Activated naive CD8-positive, alpha-beta T cell treated with anti-CD3 and anti-CD28 coated beads for 36 hours (primary cell): Measurements from ENCODE around the gene PID1. TPM values are rescaled to one million over a fixed set of nuclear protein-coding genes. Genes with fewer than 3 reads are reported as not detected.

ENCODE experiments used
- DNase-seq: peaks from one replicate; pipeline ENCODE4 v3.0.0; 2021
- H3K27ac Mint-ChIP-seq: one replicate; pipeline ENCODE4 v1.8.0; 2022; ENCODE audit warnings: mild to moderate bottlenecking, moderate library complexity, mixed read lengths
- H3K27me3 Mint-ChIP-seq: one replicate; pipeline ENCODE4 v1.8.0; 2022; ENCODE audit warnings: mild to moderate bottlenecking, mixed read lengths
- H3K36me3 Mint-ChIP-seq: one replicate; pipeline ENCODE4 v1.8.0; 2021; ENCODE audit warnings: mild to moderate bottlenecking, mixed read lengths
- H3K4me1 Mint-ChIP-seq: one replicate; pipeline ENCODE4 v1.8.0; 2021; ENCODE audit warnings: mixed read lengths
- H3K4me3 Mint-ChIP-seq: one replicate; pipeline ENCODE4 v1.8.0; 2022; ENCODE audit warnings: mild to moderate bottlenecking, moderate library complexity, mixed read lengths
- H3K9me3 Mint-ChIP-seq: one replicate; pipeline ENCODE4 v1.8.0; 2022; ENCODE audit warnings: mixed read lengths
- total RNA-seq, 2 experiments: library from RNA; stranded (reverse); gene quantifications; one replicate each; pipeline ENCODE4 v1.2.3, GENCODE V29; 2021

Gene PID1, protein sequence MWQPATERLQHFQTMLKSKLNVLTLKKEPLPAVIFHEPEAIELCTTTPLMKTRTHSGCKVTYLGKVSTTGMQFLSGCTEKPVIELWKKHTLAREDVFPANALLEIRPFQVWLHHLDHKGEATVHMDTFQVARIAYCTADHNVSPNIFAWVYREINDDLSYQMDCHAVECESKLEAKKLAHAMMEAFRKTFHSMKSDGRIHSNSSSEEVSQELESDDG
- not detected for total RNA-seq

DNA sequence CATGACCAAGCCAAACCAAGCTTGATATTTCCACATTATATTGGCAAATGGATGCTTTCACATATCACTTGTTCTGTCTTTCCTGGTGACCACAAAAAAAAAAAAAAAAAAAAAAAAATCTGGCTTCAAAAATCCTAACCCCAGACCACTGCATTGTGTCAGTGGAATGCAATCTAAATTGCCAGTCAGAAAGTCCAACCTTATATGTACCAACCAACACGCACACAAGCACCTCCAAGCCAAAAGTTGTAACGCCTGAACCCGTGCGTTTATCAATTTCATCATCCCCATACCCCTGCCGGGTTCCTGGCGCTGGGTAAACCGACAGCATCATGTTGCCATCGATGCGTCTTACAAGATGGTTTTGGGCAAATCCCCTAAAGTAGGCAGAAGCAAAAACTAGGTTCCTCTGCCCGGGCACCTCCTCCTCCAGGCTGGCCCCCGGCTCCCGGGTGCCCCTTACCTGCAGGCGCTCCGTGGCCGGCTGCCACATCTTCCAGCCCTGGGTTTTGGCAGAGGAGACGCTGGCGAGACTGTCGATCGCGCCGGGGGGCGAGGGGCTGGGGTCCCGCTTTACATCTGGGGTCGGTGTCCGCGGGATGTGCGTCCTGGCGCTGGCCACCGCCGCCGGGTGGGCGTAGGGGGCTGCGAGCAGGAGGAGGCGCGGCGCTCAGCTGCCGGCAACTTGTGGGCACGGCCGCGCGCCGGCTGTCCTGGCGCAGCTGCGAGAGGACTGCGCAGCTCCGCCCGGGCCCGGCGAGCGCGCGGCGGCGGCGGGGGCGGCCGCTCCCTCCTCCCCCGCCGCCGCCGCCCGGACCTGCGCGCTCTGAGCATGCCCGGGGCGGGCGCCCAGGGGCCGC, at the start of gene PID1:
Gene PID1, minus strand, starts transcription at position 737 of the 860 bp plus-strand sequence. Its CDS starts 244 bp downstream, at position 493.
- no peaks in the 10 kb centered on the region for H3K36me3 Mint-ChIP-seq
- H3K27ac Mint-ChIP-seq: no peak within 1 kb of the TSS
- H3K4me1 Mint-ChIP-seq: no peaks in the 10 kb centered on the region
- H3K27me3 Mint-ChIP-seq: peaks cover 43% of the 10 kb centered on the region
- no peak within 1 kb of the TSS for H3K4me3 Mint-ChIP-seq
- no peak for DNase-seq
- no peaks in the 10 kb centered on the region for H3K9me3 Mint-ChIP-seq

DNA sequence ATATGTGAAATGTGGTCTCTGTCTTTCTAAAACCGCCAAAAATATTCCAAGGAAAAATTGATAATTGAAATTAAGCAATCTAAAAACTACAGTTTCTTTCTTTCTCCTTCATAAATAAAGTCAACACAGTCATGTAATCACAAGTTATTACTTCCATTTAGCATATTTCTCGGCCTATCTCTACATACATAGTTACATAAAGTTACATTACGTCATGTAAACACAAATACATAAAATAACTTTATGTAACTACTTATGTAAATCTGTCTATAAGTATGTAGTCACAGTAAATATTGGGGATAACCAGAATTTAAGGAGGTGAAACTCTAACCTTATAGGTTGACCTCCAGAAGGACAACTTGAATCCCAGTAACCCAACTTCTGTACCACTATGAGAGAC, 48.5 kb upstream of the PID1 start:
- no peak overlapping the region for H3K4me3 Mint-ChIP-seq

DNA sequence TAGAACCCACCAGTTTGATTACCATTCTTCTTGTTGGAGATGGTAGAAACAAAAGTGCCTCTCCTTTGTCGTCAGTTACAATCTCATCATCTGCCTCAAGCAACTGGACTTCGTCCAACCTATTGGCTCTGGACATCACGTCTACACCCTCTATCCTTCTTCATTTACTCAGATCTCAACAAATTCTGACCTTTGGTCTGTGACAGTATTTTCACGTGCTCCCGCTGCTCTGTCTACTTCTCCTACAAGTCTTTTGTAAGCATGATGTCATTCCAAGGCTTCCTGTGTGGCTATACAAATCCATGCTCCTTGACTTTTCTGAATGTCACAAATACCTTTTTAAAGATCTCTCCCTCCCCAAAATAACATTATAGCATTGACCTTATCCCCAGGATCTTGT, 43.0 kb upstream of the PID1 start:
- Mint-ChIP-seq H3K4me1 (no peaks in the 10 kb centered on the region), H3K27me3 (no peaks in the 10 kb centered on the region), H3K9me3 (no peaks in the 10 kb centered on the region), H3K36me3 (no peaks in the 10 kb centered on the region), H3K27ac (no peak overlapping the region), H3K4me3 (no peak overlapping the region)
- DNase-seq: no peak

More for the DNA sequence above, 48.5 kb upstream of the PID1 start:
- H3K27me3 Mint-ChIP-seq: peaks cover 6% of the 10 kb centered on the region
- H3K36me3 Mint-ChIP-seq: peaks cover 2% of the 10 kb centered on the region
- no peak for DNase-seq
- H3K4me1 Mint-ChIP-seq: no peaks in the 10 kb centered on the region
- no peak overlapping the region for H3K27ac Mint-ChIP-seq
- H3K9me3 Mint-ChIP-seq: peaks cover 5% of the 10 kb centered on the region

DNA sequence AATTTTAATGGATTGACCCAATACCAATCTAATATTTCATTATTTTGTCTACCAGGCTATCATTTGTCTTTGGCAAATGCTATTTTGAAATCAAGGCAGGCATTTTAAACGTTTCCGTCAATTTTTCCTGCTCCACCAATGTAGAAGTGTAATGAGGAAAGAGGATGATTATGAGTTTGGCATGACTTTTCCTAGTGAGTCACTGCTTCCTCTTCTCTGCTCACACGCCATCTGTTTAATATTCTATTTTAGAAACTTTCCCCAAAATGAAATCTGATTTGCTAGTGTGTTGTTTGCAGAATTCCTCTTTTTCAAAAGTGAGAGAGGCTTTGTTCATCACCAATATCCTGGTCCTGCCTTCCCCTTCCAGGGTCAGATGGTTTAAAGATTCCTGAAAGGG, 42.5 kb upstream of the PID1 start:
- Mint-ChIP-seq H3K9me3 (no peaks in the 10 kb centered on the region), H3K27me3 (no peaks in the 10 kb centered on the region), H3K4me3 (no peak overlapping the region), H3K4me1 (no peaks in the 10 kb centered on the region), H3K27ac (no peak overlapping the region), H3K36me3 (no peaks in the 10 kb centered on the region)
- DNase-seq: no peak

DNA sequence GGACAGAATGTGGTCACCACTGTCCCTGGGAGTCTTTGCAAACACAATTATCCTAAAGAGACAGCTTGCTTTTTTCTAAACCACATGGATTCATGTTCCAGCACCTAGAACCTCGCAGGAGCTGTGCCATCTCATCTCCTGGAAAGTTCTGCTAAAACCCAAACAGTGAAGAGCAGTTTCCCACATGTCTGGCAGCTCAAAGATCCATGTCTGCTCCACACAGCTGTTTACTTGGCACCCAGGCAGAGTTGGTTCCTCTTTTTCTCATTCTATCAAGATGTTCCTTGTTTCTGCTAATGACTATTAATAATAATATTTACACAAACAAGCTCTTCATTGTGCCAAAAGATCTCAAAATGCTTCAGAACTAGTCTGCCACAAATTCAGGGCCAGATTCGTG, 30.1 kb upstream of the PID1 start:
- Mint-ChIP-seq H3K27ac (no peak overlapping the region), H3K4me3 (no peak overlapping the region), H3K36me3 (no peaks in the 10 kb centered on the region), H3K9me3 (no peaks in the 10 kb centered on the region), H3K4me1 (no peaks in the 10 kb centered on the region), H3K27me3 (peaks cover 3% of the 10 kb centered on the region)
- no peak for DNase-seq

DNA sequence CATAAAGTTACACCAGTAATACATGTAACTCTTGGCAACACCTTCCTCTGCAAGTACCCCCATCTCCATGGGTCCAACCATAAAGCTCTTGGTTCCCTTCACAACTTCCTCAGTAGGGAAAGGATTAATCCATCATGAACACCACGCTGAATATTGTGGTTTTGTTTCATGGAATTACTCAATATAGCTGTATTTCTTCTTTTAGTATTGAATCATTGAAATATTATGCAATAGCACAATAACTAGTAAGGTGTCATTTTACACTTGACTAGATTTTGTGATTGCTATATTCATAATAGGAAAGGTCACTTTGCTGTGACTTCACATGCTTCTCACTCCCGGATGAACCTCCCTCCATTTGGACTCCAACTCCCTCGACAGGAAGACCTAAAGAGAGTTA, 29.7 kb upstream of the PID1 start:
- H3K27me3 Mint-ChIP-seq: peaks cover 3% of the 10 kb centered on the region
- no peaks in the 10 kb centered on the region for H3K9me3 Mint-ChIP-seq
- H3K36me3 Mint-ChIP-seq: no peaks in the 10 kb centered on the region
- H3K4me3 Mint-ChIP-seq: no peak overlapping the region
- no peak overlapping the region for H3K27ac Mint-ChIP-seq
- DNase-seq: no peak
- H3K4me1 Mint-ChIP-seq: no peaks in the 10 kb centered on the region

DNA sequence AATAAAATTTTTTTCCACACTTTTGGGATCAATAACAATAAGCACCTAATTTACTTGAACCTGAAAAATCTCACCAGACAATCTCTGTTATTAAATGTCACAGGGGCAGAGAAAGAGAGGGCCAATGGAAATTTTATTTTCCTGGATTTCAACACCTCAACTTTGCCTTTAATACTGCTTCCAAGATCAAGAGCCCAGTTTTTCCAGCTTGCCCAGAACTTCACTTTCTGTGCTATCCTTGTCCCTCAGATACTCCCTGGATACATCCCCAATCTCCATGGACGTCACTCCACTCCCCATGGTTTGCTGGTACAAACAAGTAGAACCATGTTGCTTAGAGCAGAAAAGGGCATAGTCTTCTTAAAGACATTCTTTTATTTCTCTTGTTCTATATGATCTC, 29.3 kb upstream of the PID1 start:
- Mint-ChIP-seq H3K27me3 (peaks cover 3% of the 10 kb centered on the region), H3K9me3 (no peaks in the 10 kb centered on the region), H3K4me1 (no peaks in the 10 kb centered on the region), H3K36me3 (no peaks in the 10 kb centered on the region), H3K4me3 (no peak overlapping the region), H3K27ac (no peak overlapping the region)
- DNase-seq: no peak

DNA sequence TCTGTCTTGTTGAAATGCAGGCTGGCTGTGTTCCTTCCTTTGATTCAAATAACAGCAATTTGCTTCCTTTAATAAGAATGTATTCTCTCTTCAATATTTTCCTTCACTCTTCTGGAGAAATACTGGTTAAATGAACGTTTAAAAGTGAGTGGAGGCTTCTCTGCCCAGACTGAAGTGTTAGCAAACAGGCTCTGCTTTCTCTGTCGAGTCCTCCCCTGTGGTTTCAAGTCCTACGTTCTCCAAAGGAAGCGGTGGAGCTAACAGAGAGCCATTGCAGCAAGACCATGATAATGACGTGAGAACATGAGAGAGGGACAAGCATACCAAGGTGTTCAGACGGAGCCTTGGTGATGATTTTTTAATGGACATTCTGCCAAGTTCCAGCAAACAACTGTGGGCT, 26.2 kb upstream of the PID1 start:
- Mint-ChIP-seq H3K27ac (no peak overlapping the region), H3K9me3 (no peaks in the 10 kb centered on the region), H3K27me3 (peaks cover 5% of the 10 kb centered on the region), H3K4me1 (no peaks in the 10 kb centered on the region), H3K36me3 (no peaks in the 10 kb centered on the region), H3K4me3 (no peak overlapping the region)
- no peak for DNase-seq

DNA sequence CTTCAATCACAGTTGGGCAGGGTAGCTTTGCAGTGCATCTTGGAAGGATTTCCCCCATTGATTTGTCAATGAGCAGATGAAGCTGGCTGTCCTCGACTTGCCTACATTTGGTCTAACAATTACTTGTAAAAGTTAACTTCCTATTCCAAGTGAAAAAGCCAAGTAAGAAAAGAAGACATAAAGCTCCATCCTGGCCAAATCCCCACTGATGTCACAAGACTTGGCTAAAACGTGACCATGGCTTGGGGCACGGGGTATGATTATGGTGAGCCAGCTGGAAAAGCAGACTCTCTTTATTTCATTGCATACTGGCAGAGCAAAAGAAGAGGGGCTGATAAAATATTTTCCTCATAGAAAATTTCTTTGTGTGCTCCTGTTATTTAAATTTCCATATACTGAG, 25.4 kb upstream of the PID1 start:
- Mint-ChIP-seq H3K4me3 (no peak overlapping the region), H3K27me3 (peaks cover 5% of the 10 kb centered on the region), H3K4me1 (no peaks in the 10 kb centered on the region), H3K36me3 (no peaks in the 10 kb centered on the region), H3K27ac (no peak overlapping the region), H3K9me3 (no peaks in the 10 kb centered on the region)
- no peak for DNase-seq

DNA sequence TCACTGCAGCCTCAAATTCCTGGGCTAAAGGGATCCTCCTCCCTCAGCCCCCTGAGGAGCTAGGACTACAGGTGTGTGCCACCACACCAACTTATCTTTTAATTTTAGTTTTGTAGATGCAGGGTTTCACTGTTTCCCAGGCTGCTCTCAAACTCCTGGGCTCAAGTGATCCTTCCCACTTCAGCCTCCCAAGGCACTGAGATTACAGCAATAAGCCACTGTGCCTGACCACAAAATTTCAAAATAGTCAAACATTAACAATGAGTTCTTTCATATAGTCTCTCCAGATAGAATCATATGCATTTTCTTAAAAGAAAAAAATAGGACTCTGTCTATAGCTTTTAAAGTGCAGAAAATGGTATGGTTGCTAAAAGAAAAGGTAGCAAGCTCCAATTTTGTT, 24.9 kb upstream of the PID1 start:
- Mint-ChIP-seq H3K27ac (no peak overlapping the region), H3K4me1 (no peaks in the 10 kb centered on the region), H3K4me3 (no peak overlapping the region), H3K27me3 (peaks cover 5% of the 10 kb centered on the region), H3K9me3 (no peaks in the 10 kb centered on the region), H3K36me3 (no peaks in the 10 kb centered on the region)
- DNase-seq: no peak

DNA sequence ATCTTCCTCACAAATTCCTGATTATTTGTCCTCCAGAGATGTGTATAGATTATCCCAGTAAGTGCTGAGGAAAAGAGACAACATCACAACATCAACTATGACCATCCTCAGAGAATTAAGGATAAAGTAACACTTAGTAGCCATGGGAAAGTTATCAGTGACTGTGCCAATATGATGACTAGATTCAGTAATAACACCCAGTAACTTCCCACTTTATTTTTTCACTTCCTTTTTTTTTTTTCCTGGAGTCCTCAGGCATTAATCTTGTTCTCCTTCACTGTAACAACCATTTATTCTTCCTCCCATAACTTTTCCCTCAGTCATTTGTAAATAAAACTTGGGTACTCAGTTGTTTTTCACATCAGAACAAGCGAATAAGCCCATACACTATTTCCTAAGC, 16.7 kb upstream of the PID1 start:
- H3K27ac Mint-ChIP-seq: no peak overlapping the region
- no peaks in the 10 kb centered on the region for H3K36me3 Mint-ChIP-seq
- peaks cover 3% of the 10 kb centered on the region for H3K9me3 Mint-ChIP-seq
- H3K4me1 Mint-ChIP-seq: no peaks in the 10 kb centered on the region
- H3K4me3 Mint-ChIP-seq: no peak overlapping the region
- peaks cover 1% of the 10 kb centered on the region for H3K27me3 Mint-ChIP-seq
- no peak for DNase-seq

DNA sequence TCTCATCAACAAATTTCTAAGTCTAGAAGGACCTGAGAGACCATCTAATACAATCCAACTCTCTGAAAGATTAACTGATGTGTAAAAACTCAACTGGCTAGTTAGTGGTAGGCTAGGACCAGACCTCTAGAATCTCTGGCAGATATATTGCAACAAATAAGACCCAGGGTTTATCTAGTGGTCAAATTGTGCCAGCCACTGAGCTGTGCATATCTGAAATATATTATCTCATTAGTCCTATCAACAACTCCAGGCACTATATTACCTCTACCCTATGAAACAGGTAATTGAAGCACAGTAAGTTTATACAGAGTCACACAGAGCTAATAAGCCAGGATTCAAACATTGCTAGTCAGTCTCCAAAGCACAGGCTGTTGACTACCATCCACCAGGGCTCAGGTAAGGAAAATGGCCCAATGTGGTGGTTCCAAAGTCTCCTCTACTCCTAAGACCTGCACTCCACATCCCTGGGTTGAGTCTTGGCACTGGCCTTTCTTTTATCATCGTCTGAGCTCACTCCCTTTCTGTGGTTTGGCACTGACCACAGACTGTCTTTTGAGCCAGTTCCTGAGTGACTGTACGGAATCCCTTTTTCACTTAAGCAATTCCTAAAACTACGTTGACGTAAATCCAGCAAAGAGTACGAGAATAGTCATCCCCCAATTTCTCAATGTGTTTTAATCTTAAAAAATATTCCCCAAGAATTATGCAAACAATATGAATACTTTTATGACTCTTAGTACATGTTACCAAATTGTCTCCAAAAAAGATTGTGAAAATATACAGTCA, 11.9 kb upstream of the PID1 start:
- Mint-ChIP-seq H3K9me3 (no peaks in the 10 kb centered on the region), H3K4me3 (no peak overlapping the region), H3K36me3 (no peaks in the 10 kb centered on the region), H3K27me3 (no peaks in the 10 kb centered on the region), H3K27ac (no peak overlapping the region), H3K4me1 (no peaks in the 10 kb centered on the region)
- DNase-seq: no peak

DNA sequence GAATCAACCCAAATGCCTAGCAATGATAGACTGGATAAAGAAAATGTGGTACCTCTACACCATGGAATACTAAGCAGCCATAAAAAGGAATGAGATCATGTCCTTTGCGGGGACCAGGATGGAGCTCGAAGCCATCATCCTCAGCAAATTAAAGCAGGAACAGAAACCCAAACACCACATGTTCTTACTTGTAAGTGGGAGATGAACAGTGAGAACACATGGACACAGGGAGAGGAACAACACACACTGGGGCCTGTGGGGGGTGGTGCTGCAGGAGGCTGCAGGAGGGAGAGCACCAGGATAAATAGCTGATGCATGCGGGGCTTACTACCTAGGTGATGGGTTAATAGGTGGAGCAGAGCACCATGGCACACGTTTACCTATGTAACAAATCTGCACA, 8.4 kb upstream of the PID1 start:
- no peaks in the 10 kb centered on the region for H3K27me3 Mint-ChIP-seq
- no peak overlapping the region for H3K27ac Mint-ChIP-seq
- H3K4me3 Mint-ChIP-seq: no peak overlapping the region
- DNase-seq: no peak
- H3K36me3 Mint-ChIP-seq: no peaks in the 10 kb centered on the region
- H3K4me1 Mint-ChIP-seq: no peaks in the 10 kb centered on the region
- no peaks in the 10 kb centered on the region for H3K9me3 Mint-ChIP-seq

DNA sequence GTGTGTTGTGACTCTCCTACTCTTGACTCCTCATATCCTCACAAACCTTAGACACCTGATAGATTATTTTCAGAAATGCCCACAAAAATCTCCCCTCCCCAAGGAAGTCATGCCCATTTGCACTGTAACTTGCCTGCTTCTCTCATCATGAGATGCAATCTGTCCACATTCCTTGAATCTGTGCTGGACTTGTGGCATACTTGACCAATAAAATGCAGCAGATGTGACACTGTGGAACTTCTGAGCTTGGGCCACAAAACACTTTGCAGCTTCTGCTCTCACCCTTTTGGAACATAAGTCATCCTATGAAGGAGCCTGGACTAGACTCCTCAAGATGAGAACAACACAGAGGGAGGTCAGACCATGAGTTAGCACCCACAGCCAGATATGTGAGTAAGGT, 4.4 kb upstream of the PID1 start:
- no peaks in the 10 kb centered on the region for H3K4me1 Mint-ChIP-seq
- no peak overlapping the region for H3K27ac Mint-ChIP-seq
- no peak overlapping the region for H3K4me3 Mint-ChIP-seq
- no peaks in the 10 kb centered on the region for H3K36me3 Mint-ChIP-seq
- peaks cover 26% of the 10 kb centered on the region for H3K27me3 Mint-ChIP-seq
- no peak for DNase-seq
- H3K9me3 Mint-ChIP-seq: no peaks in the 10 kb centered on the region

DNA sequence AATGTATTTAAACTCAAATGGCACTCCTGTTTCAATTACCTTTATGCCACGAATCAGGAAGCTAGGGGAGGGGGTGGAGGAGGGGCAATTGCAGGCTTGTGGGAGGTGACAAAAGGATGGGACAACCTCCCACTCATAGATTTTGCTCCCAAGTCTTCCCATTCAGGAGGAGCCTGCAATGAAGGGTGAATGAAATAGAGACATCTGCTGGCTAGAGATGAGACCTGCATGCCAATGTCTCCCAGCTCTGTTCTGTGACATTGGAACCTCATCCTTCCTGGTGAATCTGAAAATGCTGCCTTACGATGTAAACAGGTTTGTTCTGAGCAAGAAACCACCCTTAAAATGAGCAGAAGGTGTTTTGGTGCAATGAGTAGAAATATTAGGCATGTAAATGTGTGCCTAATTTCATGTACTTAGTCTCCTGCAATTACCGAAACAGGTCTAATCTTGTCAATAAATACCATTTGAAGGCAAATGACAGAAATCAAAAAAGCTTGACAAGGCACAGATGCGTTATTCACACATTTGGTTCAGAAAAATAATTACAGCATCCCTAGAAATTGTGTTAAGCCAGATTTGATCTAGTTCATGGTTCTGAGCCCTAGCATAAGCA, 2.7 kb upstream of the PID1 start:
- H3K4me1 Mint-ChIP-seq: no peaks in the 10 kb centered on the region

More for the DNA sequence above, 2.7 kb upstream of the PID1 start:
- Mint-ChIP-seq H3K36me3 (no peaks in the 10 kb centered on the region), H3K27me3 (peaks cover 40% of the 10 kb centered on the region), H3K4me3 (no peak overlapping the region), H3K9me3 (no peaks in the 10 kb centered on the region), H3K27ac (no peak overlapping the region)
- peak; percentile 1 for DNase-seq
